ENCODE results near the gene PANK1. TPM values are rescaled to one million over a fixed set of nuclear protein-coding genes. Genes with fewer than 3 reads are reported as not detected.

Gene PANK1
- total and polyA plus RNA-seq, 5 experiments from 2014 or later = 0.24 to 1.9 (median 0.41) TPM

DNA sequence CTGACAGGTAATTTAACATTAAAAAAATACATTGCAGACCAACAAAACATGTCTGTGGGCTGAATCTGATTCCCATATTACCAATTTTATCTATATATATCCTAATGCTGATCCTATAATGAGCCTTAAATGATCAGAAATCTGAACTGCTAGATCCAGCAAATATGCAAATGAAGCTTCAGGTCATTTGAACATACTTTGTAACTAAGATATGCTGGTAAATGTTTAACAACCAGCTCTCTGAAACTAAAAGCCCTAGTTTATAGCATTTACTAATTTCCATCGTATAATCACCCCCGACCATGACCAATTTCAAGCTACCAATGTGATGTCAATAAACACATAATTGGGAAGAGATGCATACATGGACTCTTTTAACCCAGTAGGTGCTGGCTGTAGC is 42.1 kb downstream of the PANK1 start:
- Mint-ChIP-seq H3K4me3 (no peak overlapping the region), H3K4me1 (no peaks in the 10 kb centered on the region), H3K36me3 (no peaks in the 10 kb centered on the region), H3K27ac (no peak overlapping the region), H3K9me3 (no peaks in the 10 kb centered on the region), H3K27me3 (no peaks in the 10 kb centered on the region)
- POLR2A ChIA-PET = no interaction called here
- DNase-seq = no peak
- ATAC-seq = no peak

DNA sequence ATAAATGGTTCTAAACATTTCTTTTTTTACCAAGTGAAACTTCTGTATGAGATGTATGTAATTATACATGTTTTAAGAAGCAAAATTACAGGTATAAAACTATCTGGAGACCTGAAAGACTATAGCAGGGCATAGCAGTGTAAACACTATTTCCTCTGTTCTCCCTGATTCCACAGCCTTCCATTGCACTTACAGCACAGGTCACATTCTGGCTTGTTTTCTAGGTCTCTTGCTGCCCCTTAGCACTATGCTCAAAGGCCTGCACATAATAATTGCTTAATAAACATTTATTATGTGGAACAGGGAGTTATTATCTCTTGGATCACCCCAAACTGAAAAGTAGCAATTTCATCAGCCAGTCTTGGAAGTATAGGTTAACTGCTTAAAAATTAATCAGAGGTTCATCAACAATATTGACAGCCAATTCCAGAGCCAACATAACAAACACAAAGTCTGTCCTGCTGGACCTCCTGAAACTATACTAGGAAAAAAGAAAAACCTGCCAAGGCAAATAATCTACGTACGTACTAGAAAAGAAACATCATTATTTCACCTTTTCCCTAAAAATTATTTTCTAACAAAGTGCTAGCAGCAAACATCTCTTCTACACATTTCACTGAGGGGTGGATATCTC is 43.2 kb downstream of the PANK1 start:
- ATAC-seq = no peak

DNA sequence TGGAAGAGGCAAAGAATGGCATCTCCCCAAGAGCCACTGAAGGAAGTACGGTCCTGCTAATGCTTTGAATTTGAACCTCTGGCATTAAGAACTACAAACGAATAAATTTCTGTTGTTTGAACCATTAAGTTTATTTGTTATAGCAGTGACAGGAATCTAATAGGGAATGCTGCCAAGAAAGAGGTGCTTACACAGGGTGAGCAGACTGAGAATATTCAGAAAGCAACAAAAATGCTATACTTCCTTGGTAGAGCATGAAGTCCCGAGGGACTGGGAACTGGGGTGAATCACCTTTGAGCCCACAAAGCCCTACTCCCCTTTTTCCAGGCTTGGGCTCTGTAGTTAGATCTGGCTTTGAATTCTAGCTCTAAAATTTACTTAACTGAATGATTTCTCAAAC is 45.0 kb downstream of the PANK1 start:
- DNase-seq (no peak), ATAC-seq (no peak)
- Mint-ChIP-seq H3K27ac (no peak overlapping the region), H3K27me3 (no peaks in the 10 kb centered on the region), H3K4me1 (no peaks in the 10 kb centered on the region), H3K36me3 (no peaks in the 10 kb centered on the region), H3K4me3 (no peak overlapping the region), H3K9me3 (no peaks in the 10 kb centered on the region)
- POLR2A ChIA-PET = interaction anchor here (0.6 kb wide), 1 partner anchor 175 kb away, joined by 3 read pairs; no protein-coding TSS in a partner anchor

More for the DNA sequence above, 43.2 kb downstream of the PANK1 start:
- Mint-ChIP-seq H3K36me3 (no peaks in the 10 kb centered on the region), H3K27me3 (no peaks in the 10 kb centered on the region), H3K4me3 (no peak overlapping the region), H3K4me1 (no peaks in the 10 kb centered on the region), H3K27ac (no peak overlapping the region), H3K9me3 (no peaks in the 10 kb centered on the region)
- DNase-seq = no peak
- POLR2A ChIA-PET = interaction anchor here (0.7 kb wide), 1 partner anchor 375 kb away, joined by 3 read pairs; no protein-coding TSS in a partner anchor

- H3K27ac Mint-ChIP-seq = no peak overlapping the region
- no peak overlapping the region for H3K4me3 Mint-ChIP-seq
- no peaks in the 10 kb centered on the region for H3K9me3 Mint-ChIP-seq
- no peaks in the 10 kb centered on the region for H3K4me1 Mint-ChIP-seq
- H3K27me3 Mint-ChIP-seq = peaks cover 0 to 11% (median 0%) of the 10 kb centered on the region in 5 donors
- H3K36me3 Mint-ChIP-seq = peaks cover 0 to 4% (median 0%) of the 10 kb centered on the region in 3 donors
- POLR2A ChIA-PET = no interaction called here
- ATAC-seq = no peak
- DNase-seq = no peak
Observed at GRCh38 chr10:89593043-89593442, 52.0 kb downstream of the PANK1 start.

- DNase-seq (no peak), ATAC-seq (no peak)
- H3K36me3 Mint-ChIP-seq = peaks cover 0 to 4% (median 0%) of the 10 kb centered on the region in 3 donors
- no peak overlapping the region for H3K4me3 Mint-ChIP-seq
- peaks cover 0 to 11% (median 0%) of the 10 kb centered on the region in 5 donors for H3K27me3 Mint-ChIP-seq
- no peaks in the 10 kb centered on the region for H3K4me1 Mint-ChIP-seq
- no peaks in the 10 kb centered on the region for H3K9me3 Mint-ChIP-seq
- POLR2A ChIA-PET = no interaction called here
- no peak overlapping the region for H3K27ac Mint-ChIP-seq
Observed at GRCh38 chr10:89592539-89592938, 52.5 kb downstream of the PANK1 start.

- POLR2A ChIA-PET = no interaction called here
- Mint-ChIP-seq H3K36me3 (peaks cover 0 to 4% (median 0%) of the 10 kb centered on the region in 3 donors), H3K27ac (no peak overlapping the region), H3K4me3 (no peak overlapping the region), H3K4me1 (no peaks in the 10 kb centered on the region), H3K9me3 (no peaks in the 10 kb centered on the region), H3K27me3 (peaks cover 0 to 11% (median 0%) of the 10 kb centered on the region in 5 donors)
- DNase-seq = no peak
- ATAC-seq = no peak
Observed at GRCh38 chr10:89591796-89592271, 53.2 kb downstream of the PANK1 start.

GRCh38 chr10:89591111-89591795 is 53.8 kb downstream of the PANK1 start:
- ATAC-seq = no peak
- no peaks in the 10 kb centered on the region for H3K9me3 Mint-ChIP-seq
- no peak for DNase-seq
- POLR2A ChIA-PET = no interaction called here
- H3K27ac Mint-ChIP-seq = no peak overlapping the region
- H3K36me3 Mint-ChIP-seq = peaks cover 0 to 4% (median 0%) of the 10 kb centered on the region in 3 donors
- peaks cover 0 to 11% (median 0%) of the 10 kb centered on the region in 5 donors for H3K27me3 Mint-ChIP-seq
- H3K4me1 Mint-ChIP-seq = no peaks in the 10 kb centered on the region
- H3K4me3 Mint-ChIP-seq = no peak overlapping the region

DNA sequence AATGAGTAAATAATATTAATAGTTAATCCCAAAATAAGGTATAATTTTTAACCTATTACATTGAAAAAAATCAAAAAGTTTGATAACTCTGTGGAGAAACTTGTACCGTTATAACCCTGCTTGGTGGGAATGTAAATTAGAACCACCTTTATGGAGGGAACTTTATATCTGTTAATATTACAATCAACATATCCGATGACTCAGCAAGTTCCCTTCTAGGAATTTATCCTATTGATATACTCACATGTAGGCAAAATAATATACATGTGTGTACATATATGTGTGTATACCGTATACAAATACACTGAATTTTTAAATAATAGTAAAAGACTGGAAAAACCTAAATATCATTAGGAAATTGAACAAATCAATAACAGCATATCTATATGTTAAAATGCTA is 54.7 kb downstream of the PANK1 start:
- no peaks in the 10 kb centered on the region for H3K4me1 Mint-ChIP-seq
- no peaks in the 10 kb centered on the region for H3K9me3 Mint-ChIP-seq
- no peak overlapping the region for H3K4me3 Mint-ChIP-seq
- DNase-seq (no peak), ATAC-seq (no peak)
- POLR2A ChIA-PET = no interaction called here
- H3K27ac Mint-ChIP-seq = no peak overlapping the region
- peaks cover 0 to 11% (median 0%) of the 10 kb centered on the region in 5 donors for H3K27me3 Mint-ChIP-seq
- peaks cover 0 to 4% (median 0%) of the 10 kb centered on the region in 3 donors for H3K36me3 Mint-ChIP-seq

DNA sequence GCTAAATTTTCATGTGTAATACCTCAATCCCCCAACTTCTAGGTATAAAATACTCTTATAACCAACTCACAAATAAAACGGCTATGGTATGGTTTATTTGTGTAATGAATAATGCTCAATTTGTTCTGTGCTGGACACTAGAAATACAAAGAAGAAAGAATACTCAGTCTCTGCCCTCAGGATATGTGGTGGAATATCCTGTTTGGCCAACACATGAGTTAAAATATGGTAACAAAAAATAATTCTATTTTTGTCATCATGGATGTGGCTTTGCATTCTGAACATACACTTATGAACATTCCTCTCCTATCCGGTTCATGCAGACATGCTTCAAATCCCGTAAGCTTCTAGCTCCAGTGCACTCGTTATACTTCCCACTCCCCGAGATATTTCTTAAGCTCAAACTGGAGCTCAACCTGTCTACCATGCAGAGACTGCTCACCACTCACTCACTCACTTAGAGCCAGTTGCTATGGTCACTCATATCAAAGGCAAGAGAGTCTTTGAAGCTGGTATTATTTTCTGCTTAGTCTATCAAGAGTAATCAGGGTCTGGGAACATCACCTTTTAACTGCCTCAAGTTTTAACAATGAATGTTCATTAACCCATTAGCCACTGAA is 55.8 kb downstream of the PANK1 start:
- Mint-ChIP-seq H3K4me1 (no peaks in the 10 kb centered on the region), H3K9me3 (no peaks in the 10 kb centered on the region), H3K36me3 (peaks cover 0 to 4% (median 0%) of the 10 kb centered on the region in 3 donors), H3K27ac (no peak overlapping the region), H3K4me3 (no peak overlapping the region), H3K27me3 (peaks cover 0 to 11% (median 0%) of the 10 kb centered on the region in 5 donors)
- DNase-seq (no peak), ATAC-seq (no peak)
- POLR2A ChIA-PET = no interaction called here

GRCh38 chr10:89588671-89589070 is 56.4 kb downstream of the PANK1 start:
- Mint-ChIP-seq H3K36me3 (peaks cover 0 to 4% (median 0%) of the 10 kb centered on the region in 3 donors), H3K9me3 (no peaks in the 10 kb centered on the region), H3K27me3 (peaks cover 0 to 11% (median 0%) of the 10 kb centered on the region in 5 donors), H3K4me1 (no peaks in the 10 kb centered on the region), H3K27ac (no peak overlapping the region), H3K4me3 (no peak overlapping the region)
- no peak for DNase-seq
- POLR2A ChIA-PET = no interaction called here
- ATAC-seq = no peak

GRCh38 chr10:89582022-89582421 is 63.0 kb downstream of the PANK1 start:
- DNase-seq (no peak), ATAC-seq (no peak)
- Mint-ChIP-seq H3K27me3 (peaks cover 0 to 6% (median 0%) of the 10 kb centered on the region in 5 donors), H3K36me3 (no peaks in the 10 kb centered on the region), H3K4me3 (no peak overlapping the region), H3K4me1 (no peaks in the 10 kb centered on the region), H3K9me3 (no peaks in the 10 kb centered on the region), H3K27ac (no peak overlapping the region)
- POLR2A ChIA-PET = no interaction called here

- Mint-ChIP-seq H3K4me1 (no peaks in the 10 kb centered on the region), H3K9me3 (no peaks in the 10 kb centered on the region), H3K4me3 (no peak overlapping the region), H3K27ac (no peak overlapping the region), H3K36me3 (no peaks in the 10 kb centered on the region), H3K27me3 (peaks cover 0 to 6% (median 1%) of the 10 kb centered on the region in 5 donors)
- DNase-seq (no peak), ATAC-seq (no peak)
- POLR2A ChIA-PET = no interaction called here
Observed at GRCh38 chr10:89580243-89580642, 64.8 kb downstream of the PANK1 start.

GRCh38 chr10:89576696-89577095 is 68.3 kb downstream of the PANK1 start:
- POLR2A ChIA-PET = no interaction called here
- H3K4me3 Mint-ChIP-seq = no peak overlapping the region
- H3K36me3 Mint-ChIP-seq = no peaks in the 10 kb centered on the region
- H3K4me1 Mint-ChIP-seq = no peaks in the 10 kb centered on the region
- DNase-seq = no peak
- no peak for ATAC-seq
- no peaks in the 10 kb centered on the region for H3K9me3 Mint-ChIP-seq
- no peak overlapping the region for H3K27ac Mint-ChIP-seq
- H3K27me3 Mint-ChIP-seq = peaks cover 0 to 6% (median 1%) of the 10 kb centered on the region in 5 donors
